ENCODE results near the gene CNGB1. TPM values are rescaled to one million over a fixed set of nuclear protein-coding genes. Genes with fewer than 3 reads are reported as not detected.
A peak's percentile ranks its signal among the peaks of the same experiment; 100 is the strongest.

CNGB1 gene
- polyA plus RNA-seq, 1 donor (not counting 4 experiments of a cell fraction or from before 2014, with no cell fraction given): 0.08 TPM

DNA sequence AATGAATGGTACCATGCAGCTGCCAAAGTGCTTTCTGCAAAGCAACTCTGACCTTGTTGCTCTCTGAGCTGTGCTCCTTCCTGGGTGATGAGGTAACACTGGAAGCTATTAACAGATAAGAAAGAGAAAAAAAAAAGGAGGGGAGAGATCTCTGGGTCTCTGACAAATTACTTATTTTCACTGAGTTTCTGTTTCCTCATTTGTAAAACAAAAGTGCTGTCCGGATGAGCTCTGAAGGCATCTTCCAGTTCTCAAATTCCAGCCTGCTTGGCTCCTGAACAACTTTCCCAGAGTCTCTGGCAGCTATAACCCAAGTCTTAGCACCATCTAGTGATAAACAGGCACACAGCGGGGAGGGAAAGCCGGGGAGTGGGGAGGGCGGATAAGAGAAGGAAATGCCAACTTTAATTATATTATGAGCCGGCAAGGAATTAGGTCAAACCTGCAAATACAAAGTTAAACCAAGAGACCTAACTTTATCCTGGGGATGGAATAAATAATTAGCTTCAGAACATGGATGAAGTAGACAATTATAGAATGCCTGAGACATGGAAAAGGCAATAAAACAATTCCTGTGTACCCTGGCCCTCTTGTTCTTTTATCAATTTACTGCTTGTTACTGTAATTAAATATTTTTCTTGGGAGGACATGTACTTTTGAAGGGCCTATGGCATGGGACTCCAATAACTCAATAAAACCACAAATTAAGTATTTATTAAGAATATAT lies 107.3 kb downstream of the CNGB1 start:
- dilution Hi-C loops (cut with MboI; ENCODE audit: extremely low pct_ligation_motif_present, low sequenced_read_pairs): no loop called here
- Histone ChIP-seq H3K4me2 (ENCODE audit: control insufficient read depth, extremely low read depth, insufficient read depth, low read depth, low read length) (peak overlapping the region; percentile 8), H3K79me2 (ENCODE audit: control insufficient read depth, insufficient read depth, low read length) (no peaks in the 10 kb centered on the region), H3K27me3 (ENCODE audit: control insufficient read depth, extremely low read depth, insufficient read depth, low read length) (no peaks in the 10 kb centered on the region), H3K9ac (ENCODE audit: control insufficient read depth, extremely low read depth, insufficient read depth, low read length) (no peak overlapping the region), H3K4me3 (ENCODE audit: control insufficient read depth in 2 of 3, extremely low read depth in 1 of 3, insufficient read depth in 2 of 3, low read depth in 1 of 3, low read length in 3 of 3) (no peak overlapping the region), H3K36me3 (ENCODE audit: control insufficient read depth in 2 of 2, extremely low read depth in 1 of 2, insufficient read depth in 2 of 2, low read length in 2 of 2) (no peaks in the 10 kb centered on the region), H2AFZ (ENCODE audit: control insufficient read depth, low read length) (no peak overlapping the region), H3K9me3 (ENCODE audit: control insufficient read depth, low read depth, low read length) (no peaks in the 10 kb centered on the region), H3K9me1 (ENCODE audit: control insufficient read depth, extremely low read depth, insufficient read depth, low read length) (no peaks in the 10 kb centered on the region), H4K20me1 (ENCODE audit: control insufficient read depth, extremely low read depth, insufficient read depth, low read length) (no peaks in the 10 kb centered on the region), H3K4me1 (ENCODE audit: control insufficient read depth, extremely low read depth, insufficient read depth, low read length) (peaks cover 28% of the 10 kb centered on the region), H3K27ac (ENCODE audit: control insufficient read depth, insufficient read depth, low read length) (no peak overlapping the region)
- TF ChIP-seq, protein P1, sequence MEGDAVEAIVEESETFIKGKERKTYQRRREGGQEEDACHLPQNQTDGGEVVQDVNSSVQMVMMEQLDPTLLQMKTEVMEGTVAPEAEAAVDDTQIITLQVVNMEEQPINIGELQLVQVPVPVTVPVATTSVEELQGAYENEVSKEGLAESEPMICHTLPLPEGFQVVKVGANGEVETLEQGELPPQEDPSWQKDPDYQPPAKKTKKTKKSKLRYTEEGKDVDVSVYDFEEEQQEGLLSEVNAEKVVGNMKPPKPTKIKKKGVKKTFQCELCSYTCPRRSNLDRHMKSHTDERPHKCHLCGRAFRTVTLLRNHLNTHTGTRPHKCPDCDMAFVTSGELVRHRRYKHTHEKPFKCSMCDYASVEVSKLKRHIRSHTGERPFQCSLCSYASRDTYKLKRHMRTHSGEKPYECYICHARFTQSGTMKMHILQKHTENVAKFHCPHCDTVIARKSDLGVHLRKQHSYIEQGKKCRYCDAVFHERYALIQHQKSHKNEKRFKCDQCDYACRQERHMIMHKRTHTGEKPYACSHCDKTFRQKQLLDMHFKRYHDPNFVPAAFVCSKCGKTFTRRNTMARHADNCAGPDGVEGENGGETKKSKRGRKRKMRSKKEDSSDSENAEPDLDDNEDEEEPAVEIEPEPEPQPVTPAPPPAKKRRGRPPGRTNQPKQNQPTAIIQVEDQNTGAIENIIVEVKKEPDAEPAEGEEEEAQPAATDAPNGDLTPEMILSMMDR (optimal IDR thresholded peaks at IDR 0.05 in 1 of 3, IDR thresholded peaks at IDR 0.05 in 1 of 3, conservative IDR thresholded peaks at IDR 0.05 in 1 of 3; ENCODE audit: extremely low read depth in 1 of 3, insufficient read depth in 2 of 3, low read length in 3 of 3): peak; percentile 68 to 82 (median 69)
- no peak for TF ChIP-seq EZH2 (IDR thresholded peaks at IDR 0.05; ENCODE audit: low read length)
- DNase-seq (ENCODE audit: low read depth, low spot score): no peak
- FAIRE-seq: peak; percentile 84

DNA sequence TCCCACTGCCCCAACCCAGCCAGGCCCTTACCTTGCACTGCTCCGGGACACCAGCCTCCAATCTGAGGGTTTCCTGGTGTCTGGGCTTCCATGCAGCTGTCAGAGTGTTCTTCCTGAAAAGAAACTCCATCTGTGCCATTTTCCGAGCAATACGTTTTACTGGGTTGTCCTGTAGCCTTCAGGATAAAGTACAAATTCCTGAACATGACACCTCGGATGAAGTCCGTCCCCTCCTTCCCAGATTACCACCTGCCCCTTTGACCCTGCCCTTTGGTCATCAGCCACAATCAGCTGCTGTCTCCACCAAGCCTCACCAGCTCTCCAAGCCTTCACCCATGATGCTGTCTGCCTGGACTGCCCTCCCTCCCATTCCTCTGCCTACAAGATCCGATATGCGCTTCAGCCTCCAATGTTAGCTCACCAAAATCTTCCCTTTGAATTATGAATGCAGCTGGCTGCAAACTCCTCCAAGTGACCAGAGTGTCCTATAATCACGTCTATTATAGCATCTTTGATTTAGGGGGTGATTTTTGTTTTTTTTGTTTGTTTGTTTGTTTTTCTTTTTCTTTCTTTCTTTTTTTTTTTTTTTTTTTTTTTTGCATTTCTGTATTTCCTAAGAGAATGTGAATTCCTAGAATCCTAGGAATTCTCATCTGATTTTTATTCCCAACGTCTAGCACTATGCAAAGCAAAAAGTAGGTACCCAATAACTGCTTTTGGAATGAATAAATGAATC lies 108.1 kb downstream of the CNGB1 start:
- no peak overlapping the region for H3K27ac ChIP-seq (ENCODE audit: control insufficient read depth, insufficient read depth, low read length)
- no peak overlapping the region for H2AFZ ChIP-seq (ENCODE audit: control insufficient read depth, low read length)
- no peak for DNase-seq (ENCODE audit: low read depth, low spot score)
- no peaks in the 10 kb centered on the region for H3K36me3 ChIP-seq (ENCODE audit: control insufficient read depth in 2 of 2, extremely low read depth in 1 of 2, insufficient read depth in 2 of 2, low read length in 2 of 2)
- FAIRE-seq: no peak
- H3K9ac ChIP-seq (ENCODE audit: control insufficient read depth, extremely low read depth, insufficient read depth, low read length): no peak overlapping the region
- no peak for TF ChIP-seq EZH2 (IDR thresholded peaks at IDR 0.05; ENCODE audit: low read length)
- TF ChIP-seq, protein P1 (optimal IDR thresholded peaks at IDR 0.05 in 1 of 3, IDR thresholded peaks at IDR 0.05 in 1 of 3, conservative IDR thresholded peaks at IDR 0.05 in 1 of 3; ENCODE audit: extremely low read depth in 1 of 3, insufficient read depth in 2 of 3, low read length in 3 of 3): no peak
- H4K20me1 ChIP-seq (ENCODE audit: control insufficient read depth, extremely low read depth, insufficient read depth, low read length): no peaks in the 10 kb centered on the region
- peaks cover 28% of the 10 kb centered on the region for H3K4me1 ChIP-seq (ENCODE audit: control insufficient read depth, extremely low read depth, insufficient read depth, low read length)
- no peaks in the 10 kb centered on the region for H3K27me3 ChIP-seq (ENCODE audit: control insufficient read depth, extremely low read depth, insufficient read depth, low read length)
- no peaks in the 10 kb centered on the region for H3K9me1 ChIP-seq (ENCODE audit: control insufficient read depth, extremely low read depth, insufficient read depth, low read length)
- H3K9me3 ChIP-seq (ENCODE audit: control insufficient read depth, low read depth, low read length): no peaks in the 10 kb centered on the region
- no peak overlapping the region for H3K4me2 ChIP-seq (ENCODE audit: control insufficient read depth, extremely low read depth, insufficient read depth, low read depth, low read length)
- dilution Hi-C loops (cut with MboI; ENCODE audit: extremely low pct_ligation_motif_present, low sequenced_read_pairs): no loop called here
- no peak overlapping the region for H3K4me3 ChIP-seq (ENCODE audit: control insufficient read depth in 2 of 3, extremely low read depth in 1 of 3, insufficient read depth in 2 of 3, low read depth in 1 of 3, low read length in 3 of 3)
- H3K79me2 ChIP-seq (ENCODE audit: control insufficient read depth, insufficient read depth, low read length): no peaks in the 10 kb centered on the region

Data from keratinocyte (primary cell).